HTR-8/SVneo (cell line): ENCODE measurements around the gene PKLR.

ENCODE experiments used
- DNase-seq: peaks from one replicate; pipeline ENCODE4 v3.0.0; 2011; ENCODE audit warnings: low spot score, mixed read lengths; ENCODE audit not compliant: insufficient read length
- FAIRE-seq: peaks from 2 replicates; lab custom pipeline; 2011; peaks lifted over from hg19 to GRCh38; lab: Jason Lieb, UNC

PKLR gene

DNA sequence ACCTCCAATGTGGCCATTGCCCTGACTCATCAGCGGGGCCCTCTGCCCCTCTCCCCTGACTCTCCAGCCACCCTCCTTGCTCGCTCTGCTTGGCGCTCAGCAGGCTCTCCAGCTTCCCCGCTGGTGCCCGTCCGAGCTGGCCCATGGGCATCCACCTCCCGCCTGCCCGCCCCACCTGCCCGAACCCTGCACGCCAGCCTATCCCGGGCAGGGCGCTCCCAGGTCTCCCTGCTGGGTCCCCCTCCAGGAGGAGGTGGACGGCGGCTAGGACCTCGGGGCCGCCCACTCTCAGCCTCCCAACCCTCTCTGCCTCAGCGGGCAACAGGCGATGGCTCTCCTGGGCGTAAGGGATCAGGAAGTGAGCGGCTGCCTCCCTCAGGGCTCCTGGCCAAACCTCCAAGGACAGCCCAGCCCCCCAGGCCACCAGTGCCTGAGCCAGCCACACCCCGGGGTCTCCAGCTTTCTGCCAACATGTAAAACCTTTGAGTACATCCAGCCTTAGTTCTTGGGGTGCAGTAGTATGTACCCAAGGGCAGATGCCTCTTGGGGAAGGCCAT, 13.2 kb downstream of the PKLR start:
- FAIRE-seq: no peak
- DNase-seq: no peak

DNA sequence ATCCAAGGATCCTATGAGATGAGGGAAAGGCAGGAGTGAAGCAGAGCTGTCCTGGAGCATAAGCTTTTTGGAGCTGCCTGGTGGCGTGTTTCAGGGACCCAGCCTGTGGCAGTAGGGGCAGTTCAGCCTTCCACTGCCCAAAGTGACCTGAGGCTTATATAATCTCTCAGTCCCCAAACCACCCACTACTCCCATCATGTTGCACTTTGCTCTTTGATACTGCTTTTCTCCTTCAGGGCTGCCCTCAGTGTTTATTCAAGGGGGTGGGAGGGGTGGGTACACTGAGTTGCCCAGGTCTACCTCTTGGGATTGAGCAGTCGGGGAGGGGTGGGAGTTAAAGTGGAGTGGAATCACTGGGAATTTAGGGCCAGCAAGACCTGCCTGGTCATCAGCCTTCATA, 14.7 kb downstream of the PKLR start:
- FAIRE-seq (no peak), DNase-seq (no peak)

DNA sequence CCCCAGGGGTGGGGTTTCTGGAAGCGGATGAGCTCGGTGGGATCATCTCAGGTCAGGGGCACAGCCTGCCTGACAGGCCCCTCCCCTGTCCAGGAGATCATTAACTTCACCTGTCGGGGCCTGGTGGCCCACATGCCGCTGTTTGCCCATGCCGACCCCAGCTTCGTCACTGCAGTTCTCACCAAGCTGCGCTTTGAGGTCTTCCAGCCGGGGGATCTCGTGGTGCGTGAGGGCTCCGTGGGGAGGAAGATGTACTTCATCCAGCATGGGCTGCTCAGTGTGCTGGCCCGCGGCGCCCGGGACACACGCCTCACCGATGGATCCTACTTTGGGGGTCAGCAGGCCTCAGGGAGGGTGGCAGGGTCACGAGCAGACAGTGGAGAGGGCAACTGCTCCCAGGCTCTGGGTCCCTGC, 15.6 kb downstream of the PKLR start:
- no peak for DNase-seq
- FAIRE-seq: no peak

GRCh38 chr1:155285063-155285462, 16.2 kb downstream of the PKLR start:
- DNase-seq: no peak
- no peak for FAIRE-seq

DNA sequence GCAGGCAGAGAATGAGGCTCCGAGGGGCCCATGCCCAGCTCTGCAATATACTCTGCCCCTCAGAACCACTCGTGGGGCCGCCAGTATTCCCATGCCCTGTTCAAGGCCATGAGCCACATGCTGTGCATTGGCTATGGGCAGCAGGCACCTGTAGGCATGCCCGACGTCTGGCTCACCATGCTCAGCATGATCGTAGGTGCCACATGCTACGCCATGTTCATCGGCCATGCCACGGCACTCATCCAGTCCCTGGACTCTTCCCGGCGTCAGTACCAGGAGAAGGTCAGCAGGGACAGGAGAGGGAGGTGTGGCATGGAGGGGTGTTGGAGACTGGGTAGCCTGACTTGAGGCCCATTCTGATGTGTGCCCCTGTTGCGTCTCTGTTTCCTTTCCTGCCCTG, 16.8 kb downstream of the PKLR start:
- FAIRE-seq (no peak), DNase-seq (no peak)

GRCh38 chr1:155282488-155283091, 18.6 kb downstream of the PKLR start:
- FAIRE-seq: no peak
- no peak for DNase-seq

DNA sequence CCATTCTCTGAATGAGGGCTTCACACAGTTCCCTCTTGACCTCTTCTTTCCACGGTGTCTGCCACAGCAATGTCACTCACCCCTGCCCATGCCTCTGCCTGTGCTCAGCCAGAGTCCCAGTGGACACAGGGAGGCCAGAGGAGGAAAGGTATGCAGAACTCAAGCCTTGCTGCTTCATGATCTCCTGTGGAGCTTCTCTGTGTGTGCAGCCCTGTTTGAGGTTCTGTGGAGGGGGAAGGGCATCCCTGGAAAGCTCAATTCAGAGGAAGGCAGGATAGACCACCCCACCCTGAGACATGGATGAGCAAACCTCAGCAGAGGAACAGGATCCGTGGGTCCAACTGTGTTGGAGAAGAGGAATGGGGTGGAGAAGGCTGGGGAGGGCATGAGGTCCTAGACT, 22.0 kb downstream of the PKLR start:
- FAIRE-seq: no peak

GRCh38 chr1:155278689-155279160, 22.5 kb downstream of the PKLR start:
- FAIRE-seq: no peak
- no peak for DNase-seq

More for the DNA sequence above, 22.0 kb downstream of the PKLR start:
- no peak for DNase-seq

- DNase-seq: peak; percentile 41
- FAIRE-seq: no peak
Observed at GRCh38 chr1:155277902-155278688, 23.1 kb downstream of the PKLR start.

GRCh38 chr1:155277070-155277901, 24.0 kb downstream of the PKLR start, which contains the start of gene HCN3:
Gene HCN3 (plus strand): TSS chr1:155277463. CDS start chr1:155277591, 128 bp downstream.
- FAIRE-seq: no peak

DNA sequence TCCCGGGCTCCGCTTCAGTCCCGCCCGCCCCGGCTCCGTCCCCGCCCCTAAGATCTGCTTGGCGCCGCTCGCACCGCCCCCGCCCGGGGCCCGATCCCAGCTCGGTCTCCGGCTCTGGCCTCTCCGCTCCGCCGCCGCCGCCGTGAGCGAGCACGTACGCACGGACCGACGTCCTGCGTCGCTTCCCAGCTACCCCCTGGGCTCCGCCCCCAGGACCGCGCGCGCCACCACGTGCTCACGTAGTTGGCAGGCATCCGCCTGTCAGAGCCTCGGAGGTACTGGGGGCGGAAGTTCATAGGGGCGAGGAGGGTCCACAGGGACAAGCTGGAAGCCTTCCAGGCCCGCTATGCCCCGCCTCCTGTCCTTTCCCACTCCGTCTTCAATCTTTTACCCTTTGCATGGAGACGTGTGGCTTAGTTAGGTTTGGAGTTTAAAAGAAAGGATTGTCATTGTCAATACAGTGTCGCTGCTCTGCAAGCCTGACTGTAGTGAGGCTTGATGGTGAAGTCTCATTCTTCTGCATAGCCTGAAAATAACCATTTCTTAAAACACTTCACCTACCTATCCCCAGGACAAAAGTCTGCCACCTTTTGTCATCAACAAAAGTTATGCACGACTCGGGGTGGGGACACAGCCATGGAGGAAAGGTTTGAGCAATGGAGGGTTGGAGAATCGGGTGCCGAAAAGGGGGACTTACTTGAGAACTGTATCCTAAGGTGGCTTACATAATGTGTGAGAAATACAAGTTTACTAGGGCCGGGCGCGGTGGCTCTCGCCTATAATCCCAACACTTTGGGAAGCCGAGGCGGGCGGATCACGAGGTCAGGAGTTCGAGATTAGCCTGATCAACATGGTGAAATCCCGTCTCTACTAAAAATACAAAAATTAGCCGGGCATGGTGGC, 27.6 kb downstream of the PKLR start, which contains the start of gene CLK2:
CLK2 (minus strand) TSS at position 162 of the 903 bp plus-strand sequence. CDS start 2,527 bp downstream, outside the sequence.
- FAIRE-seq (peak; percentile 72), DNase-seq (peak; percentile 93)

More at GRCh38 chr1:155277070-155277901, 24.0 kb downstream of the PKLR start, which contains the start of gene HCN3:
- DNase-seq: peak; percentile 92

GRCh38 chr1:155272466-155273342, 28.5 kb downstream of the PKLR start:
- FAIRE-seq: no peak
- peak; percentile 36 for DNase-seq

DNA sequence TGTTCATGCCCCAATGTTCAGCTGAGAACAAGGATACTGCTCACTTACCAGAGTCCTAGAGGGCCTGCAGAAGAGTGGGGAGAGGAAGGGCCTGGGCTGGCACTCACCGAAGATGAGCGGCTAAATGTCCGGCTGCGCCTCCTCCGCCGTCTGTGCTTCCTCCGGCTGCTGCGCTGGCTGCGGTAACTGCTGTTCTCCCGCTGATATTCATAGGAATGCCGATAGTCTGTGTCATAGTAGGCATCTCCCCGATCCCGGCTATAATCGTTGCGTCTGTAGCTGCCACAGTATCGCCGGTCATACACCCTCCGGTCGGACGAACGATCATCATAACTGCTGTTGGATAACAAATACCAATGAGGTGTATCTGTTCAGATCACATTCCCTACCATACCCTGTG, 31.9 kb downstream of the PKLR start:
- DNase-seq (no peak), FAIRE-seq (no peak)

- FAIRE-seq (no peak), DNase-seq (no peak)
Observed at GRCh38 chr1:155268630-155269029, 32.6 kb downstream of the PKLR start.

- FAIRE-seq (no peak), DNase-seq (no peak)
Observed at GRCh38 chr1:155267373-155267772, 33.9 kb downstream of the PKLR start.

DNA sequence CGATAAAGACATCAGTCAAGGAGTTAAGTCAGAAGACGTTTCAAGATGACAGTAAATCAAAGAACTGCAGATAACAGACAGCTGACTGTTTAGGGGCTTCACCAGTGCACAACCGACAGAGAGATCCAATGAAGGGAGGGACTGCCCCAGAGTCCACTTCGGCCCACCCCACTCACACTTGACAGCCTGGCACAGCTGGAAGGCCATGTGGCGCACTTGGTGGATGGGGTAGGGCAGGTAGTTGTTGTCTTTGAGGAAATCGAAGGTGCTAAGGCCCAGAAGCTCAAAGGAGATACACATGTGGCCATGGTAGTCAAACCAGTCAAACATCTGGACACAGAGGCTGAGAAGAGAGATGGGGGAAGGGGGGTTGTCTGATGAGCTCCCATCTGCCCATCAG, 34.7 kb downstream of the PKLR start:
- no peak for DNase-seq
- FAIRE-seq: no peak

DNA sequence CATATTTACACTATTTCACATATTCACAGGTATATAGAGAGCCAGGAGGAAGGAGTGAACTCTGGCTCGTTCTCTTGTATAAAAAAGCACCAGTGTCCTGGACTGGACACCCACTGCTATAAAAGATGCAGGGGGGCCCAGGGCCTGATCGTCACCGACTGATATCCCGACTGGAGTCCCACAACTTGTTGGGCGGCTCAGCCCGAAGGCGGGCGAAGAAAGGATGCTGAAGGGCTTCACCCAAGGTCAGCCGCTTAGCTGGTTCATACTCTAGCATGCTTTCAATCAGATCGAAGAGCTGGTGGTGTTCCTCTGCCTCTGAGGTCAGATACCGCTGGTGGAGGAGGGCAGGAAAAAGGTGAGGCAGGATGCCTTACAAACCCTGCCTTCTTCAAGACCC, 38.2 kb downstream of the PKLR start:
- DNase-seq (no peak), FAIRE-seq (no peak)
